Breast epithelium (tissue), 4 donors: ENCODE data around the gene BABAM2. TPM values are rescaled to one million over a fixed set of nuclear protein-coding genes. Genes with fewer than 3 reads are reported as not detected.

Source experiments
- DNase-seq, 2 donors: peaks; one replicate each; pipeline ENCODE4 v3.0.0-alpha.2; 2019; ENCODE audit warnings: low spot score in 2 of 2
- H3K27ac ChIP-seq, 2 donors: fragments of 200-600 bp; sonication (generic) in 1 of 2; one replicate each; pipeline ENCODE4 v1.5.1; 2016 to 2019; ENCODE audit warnings: mild to moderate bottlenecking in 1 of 2
- H3K27me3 ChIP-seq, 2 donors: fragments of 200-600 bp; sonication (generic) in 1 of 2; one replicate each; pipeline versions ENCODE4 v1.5.1 to v1.6.0; 2017 to 2019; ENCODE audit warnings: control low read depth in 1 of 2, mild to moderate bottlenecking in 1 of 2
- H3K36me3 ChIP-seq: fragments of 200-600 bp; one replicate; pipeline ENCODE4 v1.5.1; 2019
- H3K4me1 ChIP-seq, 2 donors: fragments of 200-600 bp; sonication (generic); one replicate each; pipeline ENCODE4 v1.5.1; 2016 to 2019; ENCODE audit warnings: control low read depth in 1 of 2
- H3K4me3 ChIP-seq, 3 donors: fragments of 200-600 bp; sonication (generic); 1 replicate in 2 of 3; 2 replicates in 1 of 3; pipeline ENCODE4 v1.5.1; 2016 to 2019; ENCODE audit warnings: mild to moderate bottlenecking in 3 of 3, moderate library complexity in 2 of 3
- H3K9me3 ChIP-seq, 2 donors: fragments of 200-600 bp; sonication (generic) in 1 of 2; one replicate each; pipeline ENCODE4 v1.5.1; 2016 to 2019; ENCODE audit warnings: control low read depth in 1 of 2
- POLR2A ChIP-seq: fragments of 450-650 bp; IDR thresholded peaks from one replicate; pipeline ENCODE4 v1.6.1; 2016; ENCODE audit warnings: antibody characterized with exemption, mild to moderate bottlenecking, moderate library complexity
- POLR2AphosphoS5 ChIP-seq, 3 donors: sonication (generic); formaldehyde crosslinking; IDR thresholded peaks; one replicate each; pipeline ENCODE4 v1.6.1; 2017; ENCODE audit warnings: antibody characterized with exemption in 3 of 3
- intact Hi-C: fragments of 100-400 bp; cut with DNase I; formaldehyde crosslinking; loops from one replicate; pipeline ENCODE4 v1.15.1; 2023; ENCODE audit warnings: low total_unique reads
- total RNA-seq, 3 donors: library from RNA; depleted of rRNA; stranded (reverse); fragments of >200 nt; gene quantifications; one replicate each; pipeline ENCODE4 v1.1.0, GENCODE V29; 2016
- TF ChIP-seq, protein P1 (sequence below), 3 donors: fragments of 450-650 bp; IDR thresholded peaks; one replicate each; pipeline ENCODE4 v1.5.1; 2016 to 2017; ENCODE audit warnings: antibody characterized with exemption in 3 of 3, mild to moderate bottlenecking in 3 of 3, moderate library complexity in 3 of 3

Gene BABAM2
- total RNA-seq, 3 donors from 2014 or later: 34.7 to 46.2 (median 37.4) TPM

DNA sequence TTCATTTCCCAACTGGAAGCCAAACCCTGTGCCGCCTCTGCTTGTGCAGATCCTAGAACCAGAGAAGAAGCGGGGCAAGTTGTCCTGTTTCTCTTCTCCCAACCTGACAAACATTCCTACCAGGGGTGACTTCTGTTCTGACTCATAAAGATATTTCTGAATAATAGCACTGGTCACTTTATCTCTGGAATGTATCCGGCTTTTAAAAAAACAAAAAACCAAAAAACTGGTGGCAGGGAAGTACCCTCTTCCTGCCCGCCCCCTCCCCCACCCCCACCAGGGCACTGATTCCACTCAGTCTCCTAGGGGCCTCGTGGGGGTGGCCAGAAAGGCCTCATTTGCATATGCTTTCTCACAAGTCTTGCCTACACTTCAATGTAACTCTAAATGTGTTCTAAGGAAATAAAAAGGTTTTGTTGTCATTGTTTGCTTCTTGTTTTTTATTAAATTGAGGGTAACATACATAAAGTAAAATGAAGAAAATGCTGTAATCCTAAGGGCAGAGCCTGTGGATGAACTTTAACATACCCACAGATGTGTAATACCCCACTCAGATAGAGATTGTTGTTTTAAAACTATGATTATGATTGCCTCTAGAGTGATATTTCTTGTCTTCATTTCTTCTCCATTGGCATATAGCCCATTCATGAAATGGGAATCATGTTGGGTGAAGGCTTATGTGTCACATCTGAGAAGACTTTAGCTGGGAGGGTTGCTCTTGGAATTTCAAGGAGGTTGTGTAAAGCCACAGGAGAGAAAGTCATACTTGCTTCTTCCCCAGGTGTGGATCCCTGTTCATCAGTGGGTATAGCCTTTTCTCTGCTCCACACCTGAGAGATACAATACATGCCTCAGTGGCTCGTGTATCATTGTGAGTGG is 496.8 kb downstream of the BABAM2 start:
- Histone ChIP-seq H3K36me3 (no peaks in the 10 kb centered on the region), H3K4me3 (no peak overlapping the region), H3K4me1 (peaks cover 0 to 5% of the 10 kb centered on the region in 2 donors), H3K27ac (no peak overlapping the region), H3K27me3 (no peaks in the 10 kb centered on the region), H3K9me3 (no peaks in the 10 kb centered on the region)
- no peak for DNase-seq
- intact Hi-C loops: no loop called here
- TF ChIP-seq, protein P1, sequence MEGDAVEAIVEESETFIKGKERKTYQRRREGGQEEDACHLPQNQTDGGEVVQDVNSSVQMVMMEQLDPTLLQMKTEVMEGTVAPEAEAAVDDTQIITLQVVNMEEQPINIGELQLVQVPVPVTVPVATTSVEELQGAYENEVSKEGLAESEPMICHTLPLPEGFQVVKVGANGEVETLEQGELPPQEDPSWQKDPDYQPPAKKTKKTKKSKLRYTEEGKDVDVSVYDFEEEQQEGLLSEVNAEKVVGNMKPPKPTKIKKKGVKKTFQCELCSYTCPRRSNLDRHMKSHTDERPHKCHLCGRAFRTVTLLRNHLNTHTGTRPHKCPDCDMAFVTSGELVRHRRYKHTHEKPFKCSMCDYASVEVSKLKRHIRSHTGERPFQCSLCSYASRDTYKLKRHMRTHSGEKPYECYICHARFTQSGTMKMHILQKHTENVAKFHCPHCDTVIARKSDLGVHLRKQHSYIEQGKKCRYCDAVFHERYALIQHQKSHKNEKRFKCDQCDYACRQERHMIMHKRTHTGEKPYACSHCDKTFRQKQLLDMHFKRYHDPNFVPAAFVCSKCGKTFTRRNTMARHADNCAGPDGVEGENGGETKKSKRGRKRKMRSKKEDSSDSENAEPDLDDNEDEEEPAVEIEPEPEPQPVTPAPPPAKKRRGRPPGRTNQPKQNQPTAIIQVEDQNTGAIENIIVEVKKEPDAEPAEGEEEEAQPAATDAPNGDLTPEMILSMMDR (IDR thresholded peaks at IDR 0.05): no peak
- TF ChIP-seq POLR2AphosphoS5 (IDR thresholded peaks at IDR 0.05) (no peak), POLR2A (no peak)

Other genes with a start within 250 kb of the BABAM2 start
- 10 to 100 TPM; 21.4 to 34.2 (median 25.9) TPM for gene SUPT7L, start 227.1 kb upstream of the BABAM2 start, total RNA-seq
- 10 to 100 TPM; 23.3 to 27.1 (median 24.3) TPM for gene SLC4A1AP, start 226.8 kb upstream of the BABAM2 start, total RNA-seq
- gene MRPL33, start 119.0 kb upstream of the BABAM2 start, total RNA-seq: 10 to 100 TPM; 88.2 to 93.3 (median 89.7) TPM
- 1 to 10 TPM; 1.1 to 5.1 (median 2.9) TPM for gene RBKS, start 342 bp upstream of the BABAM2 start, total RNA-seq